ENCODE measurements around the gene MACROD2.

The MACROD2 gene

GRCh38 chr20:14932040-14932439 is 936.7 kb downstream of the MACROD2 start:
- DNase-seq = no peak

GRCh38 chr20:14935285-14935684 is 940.0 kb downstream of the MACROD2 start:
- no peak for DNase-seq

- DNase-seq = no peak
Observed at GRCh38 chr20:14937021-14937420, 941.7 kb downstream of the MACROD2 start.

- DNase-seq = no peak
Observed at GRCh38 chr20:14937846-14938245, 942.5 kb downstream of the MACROD2 start.

GRCh38 chr20:14947536-14947935 is 952.2 kb downstream of the MACROD2 start:
- no peak for DNase-seq

- no peak for DNase-seq
Observed at GRCh38 chr20:14947946-14948345, 952.6 kb downstream of the MACROD2 start.

- no peak for DNase-seq
Observed at GRCh38 chr20:14948416-14948815, 953.1 kb downstream of the MACROD2 start.

- no peak for DNase-seq
Observed at GRCh38 chr20:14950633-14951032, 955.3 kb downstream of the MACROD2 start.

- DNase-seq = no peak
Observed at GRCh38 chr20:14951105-14951504, 955.8 kb downstream of the MACROD2 start.

GRCh38 chr20:14951707-14952418 is 956.5 kb downstream of the MACROD2 start:
- no peak for DNase-seq

- DNase-seq = no peak
Observed at GRCh38 chr20:14953736-14954135, 958.4 kb downstream of the MACROD2 start.

- DNase-seq = no peak
Observed at GRCh38 chr20:14955399-14955798, 960.1 kb downstream of the MACROD2 start.

GRCh38 chr20:14956026-14956425 is 960.7 kb downstream of the MACROD2 start:
- no peak for DNase-seq

GRCh38 chr20:14956538-14956937 is 961.2 kb downstream of the MACROD2 start:
- DNase-seq = no peak

- DNase-seq = no peak
Observed at GRCh38 chr20:14957402-14957801, 962.1 kb downstream of the MACROD2 start.

- no peak for DNase-seq
Observed at GRCh38 chr20:14958626-14959025, 963.3 kb downstream of the MACROD2 start.

GRCh38 chr20:14959506-14960475 is 964.5 kb downstream of the MACROD2 start:
- no peak for DNase-seq

GRCh38 chr20:14960831-14961230 is 965.5 kb downstream of the MACROD2 start:
- DNase-seq = no peak

GRCh38 chr20:14963262-14963663 is 967.9 kb downstream of the MACROD2 start:
- DNase-seq = no peak

GRCh38 chr20:14966203-14966602 is 970.9 kb downstream of the MACROD2 start:
- DNase-seq = no peak

- DNase-seq = no peak
Observed at GRCh38 chr20:14966808-14967207, 971.5 kb downstream of the MACROD2 start.

GRCh38 chr20:14972256-14972655 is 976.9 kb downstream of the MACROD2 start:
- no peak for DNase-seq

GRCh38 chr20:14972690-14973089 is 977.4 kb downstream of the MACROD2 start:
- no peak for DNase-seq

GRCh38 chr20:14979453-14979986 is 984.2 kb downstream of the MACROD2 start:
- DNase-seq = no peak

Data from activated CD4-positive, alpha-beta T cell treated with anti-CD3 and anti-CD28 coated beads for 1 hour (primary cell).